HL-60 (cell line): ENCODE measurements around the gene CLEC2L.

Experiments
- CTCF ChIP-seq: IDR thresholded peaks from one replicate; pipeline ENCODE4 v1.5.1; 2011; ENCODE audit warnings: low read length, control low read depth, inconsistent platforms; ENCODE audit not compliant: insufficient read depth
- GABPA ChIP-seq: IDR thresholded peaks from 2 replicates; pipeline ENCODE4 v1.6.1; 2012; ENCODE audit warnings: low read depth
- REST ChIP-seq: IDR thresholded peaks from 2 replicates; pipeline ENCODE4 v1.6.1; 2012; ENCODE audit warnings: low read depth; ENCODE audit not compliant: insufficient replicate concordance
- SPI1 ChIP-seq: IDR thresholded peaks from 2 replicates; pipeline ENCODE4 v1.6.1; 2012; ENCODE audit warnings: low read depth, mild to moderate bottlenecking, borderline replicate concordance

GRCh38 chr7:139570626-139571025, 47.1 kb downstream of the CLEC2L start:
- no peak for TF ChIP-seq CTCF
- no peak for TF ChIP-seq SPI1
- TF ChIP-seq GABPA, result no peak
- no peak for TF ChIP-seq REST
